Measurements from ENCODE around the gene FGF12.

Gene FGF12

DNA sequence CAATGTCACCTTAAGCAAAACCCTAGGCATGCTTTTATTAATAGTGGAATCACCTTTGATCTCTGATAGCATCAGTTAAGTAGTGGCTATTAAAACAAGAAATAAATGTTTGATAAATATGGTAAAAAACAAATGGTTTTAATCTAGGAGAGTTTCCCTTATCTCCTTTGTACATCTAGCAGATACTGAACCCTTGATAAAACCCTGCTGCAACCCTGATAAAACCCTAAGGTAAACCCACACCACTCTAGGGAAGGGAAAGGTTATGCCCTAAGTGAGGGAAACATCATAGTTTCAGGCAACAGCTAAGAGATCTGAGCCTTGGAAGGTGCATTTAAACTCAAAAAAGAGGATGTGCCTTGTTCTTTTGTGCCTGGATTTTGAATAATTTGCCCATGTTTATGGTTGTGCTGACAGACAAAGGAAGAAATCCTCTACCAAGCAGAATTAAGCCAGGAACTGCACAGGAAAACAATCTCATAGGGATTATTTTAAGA, 309.7 kb downstream of the FGF12 start:
- no peak for ATAC-seq (replicated peaks)
- DNase-seq = no peak
- no peak overlapping the region for H3K27ac Mint-ChIP-seq
- H3K4me1 Mint-ChIP-seq = no peaks in the 10 kb centered on the region
- H3K4me3 Mint-ChIP-seq = no peak overlapping the region
- peaks cover 0 to 3% of the 10 kb centered on the region in 2 donors for H3K9me3 Mint-ChIP-seq
- H3K27me3 Mint-ChIP-seq = peaks cover 4 to 18% of the 10 kb centered on the region in 2 donors
- no peaks in the 10 kb centered on the region for H3K36me3 Mint-ChIP-seq

GRCh38 chr3:192417017-192417416, 310.3 kb downstream of the FGF12 start:
- Mint-ChIP-seq H3K9me3 (peaks cover 0 to 3% of the 10 kb centered on the region in 2 donors), H3K27ac (no peak overlapping the region), H3K4me1 (no peaks in the 10 kb centered on the region), H3K4me3 (no peak overlapping the region), H3K36me3 (no peaks in the 10 kb centered on the region), H3K27me3 (peaks cover 4 to 19% of the 10 kb centered on the region in 2 donors)
- ATAC-seq (replicated peaks) (no peak), DNase-seq (no peak)

GRCh38 chr3:192413461-192413860, 313.9 kb downstream of the FGF12 start:
- Mint-ChIP-seq H3K27ac (no peak overlapping the region), H3K36me3 (no peaks in the 10 kb centered on the region), H3K27me3 (peaks cover 27 to 43% of the 10 kb centered on the region in 2 donors), H3K4me1 (peaks cover 3 to 4% of the 10 kb centered on the region in 2 donors), H3K4me3 (no peak overlapping the region), H3K9me3 (no peaks in the 10 kb centered on the region)
- no peak for ATAC-seq (replicated peaks)
- no peak for DNase-seq

- Mint-ChIP-seq H3K9me3 (no peaks in the 10 kb centered on the region), H3K36me3 (no peaks in the 10 kb centered on the region), H3K27ac (no peak overlapping the region), H3K4me1 (peaks cover 4 to 6% of the 10 kb centered on the region in 2 donors), H3K4me3 (no peak overlapping the region), H3K27me3 (peaks cover 39 to 71% of the 10 kb centered on the region in 2 donors)
- ATAC-seq (replicated peaks) (no peak), DNase-seq (no peak)
These were observed 316.7 kb downstream of the FGF12 start for GRCh38 chr3:192410684-192410960.

DNA sequence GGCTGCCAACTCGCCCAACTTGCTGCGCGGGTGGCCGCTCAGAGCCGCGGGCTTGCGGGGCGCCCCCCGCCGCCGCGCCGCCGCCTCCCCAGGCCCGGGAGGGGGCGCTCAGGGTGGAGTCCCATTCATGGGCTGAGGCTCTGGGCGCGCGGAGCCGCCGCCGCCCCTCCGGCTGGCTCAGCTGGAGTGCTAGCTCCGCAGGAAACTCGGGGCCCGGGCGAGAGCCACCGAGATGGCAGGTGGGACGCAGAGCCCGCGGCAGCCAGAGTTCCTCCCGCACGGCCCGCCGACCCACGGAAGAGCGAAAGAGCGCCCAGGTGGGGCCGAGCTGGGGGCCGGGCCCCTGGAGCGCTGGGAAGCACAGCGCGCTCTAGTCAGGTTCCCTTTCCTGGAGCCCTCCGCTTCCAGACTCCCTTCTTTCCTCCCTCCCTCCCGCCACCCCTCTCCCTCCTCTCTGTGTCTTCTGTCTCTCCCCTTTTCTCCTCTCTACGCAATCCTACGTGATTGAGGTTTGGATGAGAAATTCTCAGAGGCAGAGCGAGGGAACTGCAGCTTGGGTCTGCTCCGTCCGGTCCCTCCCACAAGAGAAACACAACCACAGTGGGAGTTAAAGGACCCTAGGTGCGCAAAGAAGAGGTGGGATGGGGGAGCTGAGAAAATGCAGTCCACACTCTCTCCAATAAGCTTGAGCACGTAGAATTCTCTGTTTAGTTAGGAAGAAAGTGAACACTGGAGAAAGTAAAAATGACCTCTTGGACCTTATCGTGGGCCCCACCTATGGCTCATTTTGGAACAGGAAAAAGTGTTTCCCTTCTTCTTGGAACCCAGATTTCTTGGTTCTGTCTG, 317.3 kb downstream of the FGF12 start:
- no peaks in the 10 kb centered on the region for H3K9me3 Mint-ChIP-seq
- H3K4me3 Mint-ChIP-seq = no peak overlapping the region
- peaks cover 4 to 6% of the 10 kb centered on the region in 2 donors for H3K4me1 Mint-ChIP-seq
- ATAC-seq (replicated peaks) (peak in 1 of 2 donors; percentile 20), DNase-seq (no peak)
- H3K27ac Mint-ChIP-seq = no peak overlapping the region
- H3K27me3 Mint-ChIP-seq = peaks cover 39 to 71% of the 10 kb centered on the region in 2 donors
- H3K36me3 Mint-ChIP-seq = no peaks in the 10 kb centered on the region

GRCh38 chr3:192409201-192409837, 318.0 kb downstream of the FGF12 start:
- no peaks in the 10 kb centered on the region for H3K36me3 Mint-ChIP-seq
- peak; percentile 5 for DNase-seq
- no peak overlapping the region for H3K27ac Mint-ChIP-seq
- peak overlapping the region; percentile 45 to 64 for H3K4me3 Mint-ChIP-seq
- ATAC-seq (replicated peaks) = peak; percentile 29 to 51
- H3K27me3 Mint-ChIP-seq = peaks cover 39 to 67% of the 10 kb centered on the region in 2 donors
- H3K4me1 Mint-ChIP-seq = peaks cover 4 to 6% of the 10 kb centered on the region in 2 donors
- no peaks in the 10 kb centered on the region for H3K9me3 Mint-ChIP-seq

DNA sequence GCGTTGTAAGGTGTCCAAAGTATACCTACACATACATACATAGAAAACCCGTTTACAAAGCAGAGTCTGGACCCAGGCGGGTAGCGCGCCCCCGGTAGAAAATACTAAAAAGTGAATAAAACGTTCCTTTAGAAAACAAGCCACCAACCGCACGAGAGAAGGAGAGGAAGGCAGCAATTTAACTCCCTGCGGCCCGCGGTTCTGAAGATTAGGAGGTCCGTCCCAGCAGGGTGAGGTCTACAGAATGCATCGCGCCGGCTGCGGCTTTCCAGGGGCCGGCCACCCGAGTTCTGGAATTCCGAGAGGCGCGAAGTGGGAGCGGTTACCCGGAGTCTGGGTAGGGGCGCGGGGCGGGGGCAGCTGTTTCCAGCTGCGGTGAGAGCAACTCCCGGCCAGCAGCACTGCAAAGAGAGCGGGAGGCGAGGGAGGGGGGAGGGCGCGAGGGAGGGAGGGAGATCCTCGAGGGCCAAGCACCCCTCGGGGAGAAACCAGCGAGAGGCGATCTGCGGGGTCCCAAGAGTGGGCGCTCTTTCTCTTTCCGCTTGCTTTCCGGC, 318.6 kb downstream of the FGF12 start:
- Mint-ChIP-seq H3K4me1 (peaks cover 4 to 6% of the 10 kb centered on the region in 2 donors), H3K27ac (no peak overlapping the region), H3K4me3 (peak overlapping the region; percentile 58 to 62), H3K27me3 (peaks cover 39 to 65% of the 10 kb centered on the region in 2 donors), H3K9me3 (no peaks in the 10 kb centered on the region), H3K36me3 (no peaks in the 10 kb centered on the region)
- no peak for DNase-seq
- ATAC-seq (replicated peaks) = no peak

GRCh38 chr3:192408007-192408646, 319.2 kb downstream of the FGF12 start:
- Mint-ChIP-seq H3K4me1 (peaks cover 4 to 6% of the 10 kb centered on the region in 2 donors), H3K27me3 (peaks cover 39 to 62% of the 10 kb centered on the region in 2 donors), H3K27ac (no peak overlapping the region), H3K4me3 (peak overlapping the region; percentile 58 to 62), H3K36me3 (no peaks in the 10 kb centered on the region), H3K9me3 (no peaks in the 10 kb centered on the region)
- DNase-seq (no peak), ATAC-seq (replicated peaks) (peak in 1 of 2 donors; percentile 20)

DNA sequence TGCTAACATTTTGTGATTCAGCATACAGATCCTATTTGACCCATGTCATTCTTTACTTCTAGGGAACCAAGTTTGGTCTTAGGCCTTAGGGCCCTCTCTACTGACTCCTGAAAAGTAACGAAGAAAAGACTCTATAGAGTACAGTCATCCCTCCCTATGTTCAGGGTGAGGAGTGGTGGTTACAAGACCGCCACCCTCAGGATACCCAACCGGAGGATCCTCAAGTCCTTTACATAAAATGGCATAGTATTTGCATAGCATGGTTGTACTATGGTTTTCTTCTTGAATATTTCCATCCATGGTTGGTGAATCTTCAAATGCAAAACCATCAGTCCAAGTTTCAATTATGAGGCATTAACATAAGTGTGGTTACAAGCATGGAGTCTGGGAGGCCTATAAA, 327.6 kb downstream of the FGF12 start:
- no peak for DNase-seq
- Mint-ChIP-seq H3K27ac (no peak overlapping the region), H3K9me3 (no peaks in the 10 kb centered on the region), H3K4me1 (no peaks in the 10 kb centered on the region), H3K36me3 (no peaks in the 10 kb centered on the region), H3K27me3 (no peaks in the 10 kb centered on the region), H3K4me3 (no peak overlapping the region)
- ATAC-seq (replicated peaks) = no peak

GRCh38 chr3:192397012-192397411, 330.3 kb downstream of the FGF12 start:
- H3K4me3 Mint-ChIP-seq = no peak overlapping the region
- H3K27me3 Mint-ChIP-seq = no peaks in the 10 kb centered on the region
- H3K36me3 Mint-ChIP-seq = no peaks in the 10 kb centered on the region
- H3K4me1 Mint-ChIP-seq = no peaks in the 10 kb centered on the region
- no peaks in the 10 kb centered on the region for H3K9me3 Mint-ChIP-seq
- DNase-seq (no peak), ATAC-seq (replicated peaks) (no peak)
- H3K27ac Mint-ChIP-seq = no peak overlapping the region

- no peaks in the 10 kb centered on the region for H3K36me3 Mint-ChIP-seq
- no peaks in the 10 kb centered on the region for H3K9me3 Mint-ChIP-seq
- no peaks in the 10 kb centered on the region for H3K27me3 Mint-ChIP-seq
- no peak overlapping the region for H3K4me3 Mint-ChIP-seq
- H3K27ac Mint-ChIP-seq = no peak overlapping the region
- DNase-seq (no peak), ATAC-seq (replicated peaks) (no peak)
- no peaks in the 10 kb centered on the region for H3K4me1 Mint-ChIP-seq
These were observed 331.8 kb downstream of the FGF12 start for GRCh38 chr3:192395506-192395905.

- DNase-seq (no peak), ATAC-seq (replicated peaks) (no peak)
- H3K4me3 Mint-ChIP-seq = no peak overlapping the region
- H3K36me3 Mint-ChIP-seq = no peaks in the 10 kb centered on the region
- no peaks in the 10 kb centered on the region for H3K9me3 Mint-ChIP-seq
- H3K27me3 Mint-ChIP-seq = no peaks in the 10 kb centered on the region
- no peaks in the 10 kb centered on the region for H3K4me1 Mint-ChIP-seq
- no peak overlapping the region for H3K27ac Mint-ChIP-seq
These were observed 334.4 kb downstream of the FGF12 start for GRCh38 chr3:192392986-192393385.

GRCh38 chr3:192382861-192383260, 344.5 kb downstream of the FGF12 start:
- Mint-ChIP-seq H3K4me3 (no peak overlapping the region), H3K9me3 (peaks cover 0 to 4% of the 10 kb centered on the region in 2 donors), H3K4me1 (no peaks in the 10 kb centered on the region), H3K27ac (no peak overlapping the region), H3K36me3 (no peaks in the 10 kb centered on the region), H3K27me3 (peaks cover 5 to 10% of the 10 kb centered on the region in 2 donors)
- ATAC-seq (replicated peaks) (no peak), DNase-seq (no peak)

- DNase-seq (no peak), ATAC-seq (replicated peaks) (no peak)
- Mint-ChIP-seq H3K4me1 (no peaks in the 10 kb centered on the region), H3K9me3 (no peaks in the 10 kb centered on the region), H3K27me3 (no peaks in the 10 kb centered on the region), H3K27ac (no peak overlapping the region), H3K4me3 (no peak overlapping the region), H3K36me3 (no peaks in the 10 kb centered on the region)
These were observed 353.8 kb downstream of the FGF12 start for GRCh38 chr3:192373586-192373985.
